Peyer's patch (tissue), 4 donors: ENCODE data around the gene CEP85L. TPM values are rescaled to one million over a fixed set of nuclear protein-coding genes. Genes with fewer than 3 reads are reported as not detected.
A peak's percentile ranks its signal among the peaks of the same experiment; 100 is the strongest.

Experiments
- DNase-seq, 3 donors: peaks; one replicate each; pipeline ENCODE4 v3.0.0-alpha.2; 2017 to 2019
- H3K27ac ChIP-seq, 4 donors: fragments of 200-600 bp; sonication (generic); one replicate each; pipeline ENCODE4 v1.5.1; 2016 to 2019
- H3K27me3 ChIP-seq, 2 donors: fragments of 200-600 bp; sonication (generic); one replicate each; pipeline ENCODE4 v1.5.1; 2019
- H3K36me3 ChIP-seq, 3 donors: fragments of 200-600 bp; sonication (generic); one replicate each; pipeline ENCODE4 v1.5.1; 2016 to 2019
- H3K4me1 ChIP-seq, 4 donors: fragments of 200-600 bp; sonication (generic); one replicate each; pipeline ENCODE4 v1.5.1; 2016 to 2019
- H3K4me3 ChIP-seq, 4 donors: fragments of 200-600 bp; sonication (generic); 1 replicate in 3 of 4; 2 replicates in 1 of 4; pipeline ENCODE4 v1.5.1; 2016 to 2019; ENCODE audit warnings: mild to moderate bottlenecking in 1 of 4
- H3K9me3 ChIP-seq, 4 donors: fragments of 200-600 bp; sonication (generic); one replicate each; pipeline ENCODE4 v1.5.1; 2016 to 2019; ENCODE audit warnings: mild to moderate bottlenecking in 1 of 4
- CTCF ChIP-seq, 6 experiments: fragments of 450-650 bp in 4 of 6; fragments of 200-600 bp in 2 of 6; sonication (generic) in 1 of 6; IDR thresholded peaks; one replicate each; pipeline ENCODE4 v1.5.1; 2017 to 2019; ENCODE audit warnings: antibody characterized with exemption in 6 of 6, mild to moderate bottlenecking in 3 of 6, moderate library complexity in 1 of 6
- POLR2A ChIP-seq, 2 donors: fragments of 450-650 bp; IDR thresholded peaks; one replicate each; pipeline ENCODE4 v1.5.1; 2017; ENCODE audit warnings: antibody characterized with exemption in 2 of 2, mild to moderate bottlenecking in 2 of 2, moderate library complexity in 2 of 2
- total RNA-seq, 4 donors: library from RNA; depleted of rRNA; stranded (reverse); fragments of >200 nt; gene quantifications; one replicate each; pipeline ENCODE4 v1.1.0, GENCODE V29; 2016

The CEP85L gene
- total RNA-seq, 4 donors from 2014 or later: 3.2 to 22.3 (median 7.5) TPM

GRCh38 chr6:118551063-118552053 lies 100.0 kb downstream of the CEP85L start:
- no peaks in the 10 kb centered on the region for H3K4me1 ChIP-seq
- no peaks in the 10 kb centered on the region for H3K27me3 ChIP-seq
- peak overlapping the region in 1 of 4 donors; percentile 26 for H3K4me3 ChIP-seq
- H3K27ac ChIP-seq: peak overlapping the region in 1 of 4 donors; percentile 4
- DNase-seq: no peak
- TF ChIP-seq CTCF (IDR thresholded peaks at IDR 0.05) (peak in 4 of 6 experiments; percentile 33 to 52 (median 48)), POLR2A (IDR thresholded peaks at IDR 0.05) (no peak)
- no peaks in the 10 kb centered on the region for H3K9me3 ChIP-seq
- H3K36me3 ChIP-seq: no peaks in the 10 kb centered on the region

GRCh38 chr6:118548613-118549012 lies 102.8 kb downstream of the CEP85L start:
- TF ChIP-seq CTCF (IDR thresholded peaks at IDR 0.05): no peak
- no peak for TF ChIP-seq POLR2A (IDR thresholded peaks at IDR 0.05)
- Histone ChIP-seq H3K27ac (peak overlapping the region in 1 of 4 donors; percentile 47), H3K4me3 (peak overlapping the region in 1 of 4 donors; percentile 26), H3K27me3 (no peaks in the 10 kb centered on the region), H3K9me3 (no peaks in the 10 kb centered on the region), H3K36me3 (no peaks in the 10 kb centered on the region), H3K4me1 (no peaks in the 10 kb centered on the region)
- DNase-seq: no peak

- Histone ChIP-seq H3K27me3 (no peaks in the 10 kb centered on the region), H3K4me3 (peak within 1 kb of the TSS in 1 of 4 donors; percentile 26), H3K4me1 (no peaks in the 10 kb centered on the region), H3K36me3 (no peaks in the 10 kb centered on the region), H3K27ac (peak within 1 kb of the TSS in 1 of 4 donors; percentile 47), H3K9me3 (no peaks in the 10 kb centered on the region)
- no peak for DNase-seq
- TF ChIP-seq POLR2A (IDR thresholded peaks at IDR 0.05): no peak
- no peak for TF ChIP-seq CTCF (IDR thresholded peaks at IDR 0.05)
Observed at GRCh38 chr6:118548136-118548535, 103.3 kb downstream of the CEP85L start, which contains the start of gene PLN. Gene PLN (plus strand): TSS chr6:118548296. CDS start chr6:118558922, 10,626 bp downstream.

GRCh38 chr6:118546880-118547218 lies 104.5 kb downstream of the CEP85L start:
- Histone ChIP-seq H3K4me3 (no peak overlapping the region), H3K27ac (peak overlapping the region in 1 of 4 donors; percentile 47), H3K36me3 (no peaks in the 10 kb centered on the region), H3K9me3 (no peaks in the 10 kb centered on the region), H3K4me1 (no peaks in the 10 kb centered on the region), H3K27me3 (no peaks in the 10 kb centered on the region)
- TF ChIP-seq POLR2A (IDR thresholded peaks at IDR 0.05) (no peak), CTCF (IDR thresholded peaks at IDR 0.05) (no peak)
- DNase-seq: no peak

DNA sequence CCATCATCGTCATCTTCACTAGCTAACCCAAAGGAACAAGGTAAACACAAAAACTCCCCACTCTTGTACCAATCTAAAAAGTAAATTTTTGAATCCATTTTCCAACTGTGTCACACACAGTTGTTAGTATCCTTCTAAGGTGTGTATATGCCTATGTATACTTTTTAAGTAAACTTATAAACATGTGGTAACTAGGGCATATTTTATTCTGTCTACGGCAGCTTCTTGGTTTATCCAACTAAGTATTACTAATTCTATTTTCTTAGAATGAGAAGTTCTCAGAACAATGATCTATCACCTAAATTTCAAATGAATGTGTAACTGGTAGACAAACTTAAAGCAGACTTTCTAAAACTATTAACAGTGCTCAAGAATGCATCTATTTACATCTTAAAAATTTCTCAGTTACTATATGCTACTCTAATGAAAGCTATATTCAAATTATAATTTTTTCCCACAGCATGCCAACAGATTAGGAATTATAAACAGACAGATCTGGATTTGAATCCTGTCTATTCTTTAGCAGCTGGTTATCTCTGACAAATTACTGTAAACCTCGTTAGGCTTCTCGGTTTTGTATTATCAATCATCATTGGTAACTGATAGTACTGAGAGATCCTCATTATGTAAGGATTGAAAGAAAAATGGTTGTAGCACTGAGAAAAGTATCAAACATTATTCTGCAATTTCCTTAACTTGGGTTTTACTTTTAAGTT lies 105.1 kb downstream of the CEP85L start:
- Histone ChIP-seq H3K36me3 (no peaks in the 10 kb centered on the region), H3K27me3 (no peaks in the 10 kb centered on the region), H3K27ac (peak overlapping the region in 1 of 4 donors; percentile 47), H3K9me3 (no peaks in the 10 kb centered on the region), H3K4me1 (no peaks in the 10 kb centered on the region), H3K4me3 (no peak overlapping the region)
- TF ChIP-seq POLR2A (IDR thresholded peaks at IDR 0.05) (no peak), CTCF (IDR thresholded peaks at IDR 0.05) (no peak)
- DNase-seq: no peak
